Measurements from ENCODE around the gene MDK. TPM values are rescaled to one million over a fixed set of nuclear protein-coding genes. Genes with fewer than 3 reads are reported as not detected.
A peak's percentile ranks its signal among the peaks of the same experiment; 100 is the strongest.

The MDK gene
- total and polyA plus RNA-seq, 2 of the 13 experiments (the other 11 are each of a cell fraction or from before 2014, with no cell fraction given) = 312 to 407 TPM

DNA sequence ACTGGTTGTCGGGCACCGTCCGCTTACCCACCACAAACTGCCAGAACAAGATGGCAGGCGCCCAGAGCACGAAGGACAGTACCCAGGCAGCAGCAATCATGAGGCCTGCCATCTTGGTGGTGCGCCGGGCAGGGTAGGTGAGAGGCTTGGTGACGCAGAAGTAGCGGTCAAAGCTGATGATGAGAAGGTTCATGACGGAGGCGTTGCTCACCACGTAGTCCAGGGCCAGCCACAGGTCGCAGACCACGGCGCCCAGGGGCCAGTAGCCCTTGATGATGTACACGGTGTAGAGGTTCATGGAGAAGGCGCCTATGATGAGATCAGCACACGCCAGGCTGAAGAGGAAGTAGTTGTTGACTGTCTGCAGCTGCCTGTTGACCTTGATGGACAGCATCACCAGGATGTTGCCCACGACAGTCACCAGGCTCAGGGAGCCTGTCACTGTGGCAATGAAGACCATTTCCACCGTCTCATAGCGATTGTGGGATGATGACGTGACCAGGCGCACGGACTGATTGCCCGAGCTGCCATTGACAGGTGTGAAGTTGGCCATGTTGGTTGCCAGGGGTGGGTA is 4.6 kb downstream of the MDK start:
- Histone ChIP-seq H3K27me3 (ENCODE audit: control insufficient read depth in 1 of 2, insufficient read depth in 2 of 2, low read length in 2 of 2) (peaks cover 11 to 35% of the 10 kb centered on the region in 2 experiments), H3K9ac (ENCODE audit: insufficient read depth, low read depth, low read length) (no peak overlapping the region), H3K9me3 (ENCODE audit: low read length) (no peaks in the 10 kb centered on the region), H3K27ac (ENCODE audit: extremely low read length, insufficient read depth, low read length) (no peak overlapping the region), H4K20me1 (ENCODE audit: insufficient read depth, low read length) (peaks cover 11% of the 10 kb centered on the region), H3K4me3 (replicated peaks in 1 of 3; ENCODE audit: insufficient read depth in 1 of 3, low read depth in 2 of 3, low read length in 3 of 3) (no peak overlapping the region), H3K79me2 (ENCODE audit: insufficient read depth, low read length) (peaks cover 4% of the 10 kb centered on the region), H3K36me3 (replicated peaks in 1 of 2; ENCODE audit: control insufficient read depth in 1 of 2, insufficient read depth in 2 of 2, low read length in 2 of 2) (0 out of 5 replicates have a peak, but pooled peaks cover 0 to 1% of the 10 kb centered on the region in 2 experiments), H3K4me2 (ENCODE audit: low read depth, low read length) (no peak overlapping the region), H2AFZ (ENCODE audit: low read length) (no peak overlapping the region), H3K4me1 (ENCODE audit: insufficient read depth, low read length) (peaks cover 62% of the 10 kb centered on the region)
- ChIA-PET POLR2A (no interaction called here), CTCF (ENCODE audit: low intra/inter-chr PET ratio, low total read pairs) (no interaction called here)
- in situ Hi-C loops (cut with HindIII; ENCODE audit: extremely low pct_ligation_motif_present, low pct_unique_long_range_greater_than_20kb) = loop anchor here (5.0 kb wide), 1 partner anchor 146 kb away; no protein-coding TSS in a partner anchor
- 78% methylated on average over 20 of the region's 25 CpGs for WGBS (ENCODE audit: low lambda C conversion rate)
- FAIRE-seq = no peak
- no peak for ATAC-seq
- intact Hi-C loops (cut with micrococcal nuclease; ENCODE audit: unreplicated experiment) = no loop called here
- BruUV-seq (replicated peaks) = no TSS peak
- DNase-seq (ENCODE audit: low spot score) = no peak
- TF ChIP-seq ZFP1 (CRISPR knock-in tag; IDR thresholded peaks at IDR 0.05) = no peak
- TF ChIP-seq TBL1XR1 (IDR thresholded peaks at IDR 0.05; ENCODE audit: borderline replicate concordance, low read length, partially characterized antibody) = no peak
- TF ChIP-seq CREB1 (IDR thresholded peaks at IDR 0.05) = 0 out of 2 replicates have a peak, but pooled peaks have one; percentile 1
- no peak for TF ChIP-seq CREB1 (CRISPR knock-in tag; IDR thresholded peaks at IDR 0.05)
- TF ChIP-seq, protein P1, sequence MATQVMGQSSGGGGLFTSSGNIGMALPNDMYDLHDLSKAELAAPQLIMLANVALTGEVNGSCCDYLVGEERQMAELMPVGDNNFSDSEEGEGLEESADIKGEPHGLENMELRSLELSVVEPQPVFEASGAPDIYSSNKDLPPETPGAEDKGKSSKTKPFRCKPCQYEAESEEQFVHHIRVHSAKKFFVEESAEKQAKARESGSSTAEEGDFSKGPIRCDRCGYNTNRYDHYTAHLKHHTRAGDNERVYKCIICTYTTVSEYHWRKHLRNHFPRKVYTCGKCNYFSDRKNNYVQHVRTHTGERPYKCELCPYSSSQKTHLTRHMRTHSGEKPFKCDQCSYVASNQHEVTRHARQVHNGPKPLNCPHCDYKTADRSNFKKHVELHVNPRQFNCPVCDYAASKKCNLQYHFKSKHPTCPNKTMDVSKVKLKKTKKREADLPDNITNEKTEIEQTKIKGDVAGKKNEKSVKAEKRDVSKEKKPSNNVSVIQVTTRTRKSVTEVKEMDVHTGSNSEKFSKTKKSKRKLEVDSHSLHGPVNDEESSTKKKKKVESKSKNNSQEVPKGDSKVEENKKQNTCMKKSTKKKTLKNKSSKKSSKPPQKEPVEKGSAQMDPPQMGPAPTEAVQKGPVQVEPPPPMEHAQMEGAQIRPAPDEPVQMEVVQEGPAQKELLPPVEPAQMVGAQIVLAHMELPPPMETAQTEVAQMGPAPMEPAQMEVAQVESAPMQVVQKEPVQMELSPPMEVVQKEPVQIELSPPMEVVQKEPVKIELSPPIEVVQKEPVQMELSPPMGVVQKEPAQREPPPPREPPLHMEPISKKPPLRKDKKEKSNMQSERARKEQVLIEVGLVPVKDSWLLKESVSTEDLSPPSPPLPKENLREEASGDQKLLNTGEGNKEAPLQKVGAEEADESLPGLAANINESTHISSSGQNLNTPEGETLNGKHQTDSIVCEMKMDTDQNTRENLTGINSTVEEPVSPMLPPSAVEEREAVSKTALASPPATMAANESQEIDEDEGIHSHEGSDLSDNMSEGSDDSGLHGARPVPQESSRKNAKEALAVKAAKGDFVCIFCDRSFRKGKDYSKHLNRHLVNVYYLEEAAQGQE (IDR thresholded peaks at IDR 0.05; ENCODE audit: borderline replicate concordance in 1 of 2, low read depth in 1 of 2, low read length in 2 of 2) = no peak
- TF ChIP-seq, protein P2, sequence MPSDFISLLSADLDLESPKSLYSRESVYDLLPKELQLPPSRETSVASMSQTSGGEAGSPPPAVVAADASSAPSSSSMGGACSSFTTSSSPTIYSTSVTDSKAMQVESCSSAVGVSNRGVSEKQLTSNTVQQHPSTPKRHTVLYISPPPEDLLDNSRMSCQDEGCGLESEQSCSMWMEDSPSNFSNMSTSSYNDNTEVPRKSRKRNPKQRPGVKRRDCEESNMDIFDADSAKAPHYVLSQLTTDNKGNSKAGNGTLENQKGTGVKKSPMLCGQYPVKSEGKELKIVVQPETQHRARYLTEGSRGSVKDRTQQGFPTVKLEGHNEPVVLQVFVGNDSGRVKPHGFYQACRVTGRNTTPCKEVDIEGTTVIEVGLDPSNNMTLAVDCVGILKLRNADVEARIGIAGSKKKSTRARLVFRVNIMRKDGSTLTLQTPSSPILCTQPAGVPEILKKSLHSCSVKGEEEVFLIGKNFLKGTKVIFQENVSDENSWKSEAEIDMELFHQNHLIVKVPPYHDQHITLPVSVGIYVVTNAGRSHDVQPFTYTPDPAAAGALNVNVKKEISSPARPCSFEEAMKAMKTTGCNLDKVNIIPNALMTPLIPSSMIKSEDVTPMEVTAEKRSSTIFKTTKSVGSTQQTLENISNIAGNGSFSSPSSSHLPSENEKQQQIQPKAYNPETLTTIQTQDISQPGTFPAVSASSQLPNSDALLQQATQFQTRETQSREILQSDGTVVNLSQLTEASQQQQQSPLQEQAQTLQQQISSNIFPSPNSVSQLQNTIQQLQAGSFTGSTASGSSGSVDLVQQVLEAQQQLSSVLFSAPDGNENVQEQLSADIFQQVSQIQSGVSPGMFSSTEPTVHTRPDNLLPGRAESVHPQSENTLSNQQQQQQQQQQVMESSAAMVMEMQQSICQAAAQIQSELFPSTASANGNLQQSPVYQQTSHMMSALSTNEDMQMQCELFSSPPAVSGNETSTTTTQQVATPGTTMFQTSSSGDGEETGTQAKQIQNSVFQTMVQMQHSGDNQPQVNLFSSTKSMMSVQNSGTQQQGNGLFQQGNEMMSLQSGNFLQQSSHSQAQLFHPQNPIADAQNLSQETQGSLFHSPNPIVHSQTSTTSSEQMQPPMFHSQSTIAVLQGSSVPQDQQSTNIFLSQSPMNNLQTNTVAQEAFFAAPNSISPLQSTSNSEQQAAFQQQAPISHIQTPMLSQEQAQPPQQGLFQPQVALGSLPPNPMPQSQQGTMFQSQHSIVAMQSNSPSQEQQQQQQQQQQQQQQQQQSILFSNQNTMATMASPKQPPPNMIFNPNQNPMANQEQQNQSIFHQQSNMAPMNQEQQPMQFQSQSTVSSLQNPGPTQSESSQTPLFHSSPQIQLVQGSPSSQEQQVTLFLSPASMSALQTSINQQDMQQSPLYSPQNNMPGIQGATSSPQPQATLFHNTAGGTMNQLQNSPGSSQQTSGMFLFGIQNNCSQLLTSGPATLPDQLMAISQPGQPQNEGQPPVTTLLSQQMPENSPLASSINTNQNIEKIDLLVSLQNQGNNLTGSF (CRISPR knock-in tag; IDR thresholded peaks at IDR 0.05) = no peak
- TF ChIP-seq, protein P3, sequence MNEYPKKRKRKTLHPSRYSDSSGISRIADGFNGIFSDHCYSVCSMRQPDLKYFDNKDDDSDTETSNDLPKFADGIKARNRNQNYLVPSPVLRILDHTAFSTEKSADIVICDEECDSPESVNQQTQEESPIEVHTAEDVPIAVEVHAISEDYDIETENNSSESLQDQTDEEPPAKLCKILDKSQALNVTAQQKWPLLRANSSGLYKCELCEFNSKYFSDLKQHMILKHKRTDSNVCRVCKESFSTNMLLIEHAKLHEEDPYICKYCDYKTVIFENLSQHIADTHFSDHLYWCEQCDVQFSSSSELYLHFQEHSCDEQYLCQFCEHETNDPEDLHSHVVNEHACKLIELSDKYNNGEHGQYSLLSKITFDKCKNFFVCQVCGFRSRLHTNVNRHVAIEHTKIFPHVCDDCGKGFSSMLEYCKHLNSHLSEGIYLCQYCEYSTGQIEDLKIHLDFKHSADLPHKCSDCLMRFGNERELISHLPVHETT (CRISPR knock-in tag; conservative IDR thresholded peaks at IDR 0.05) = no peak
- no peak for TF ChIP-seq IKZF1 (IDR thresholded peaks at IDR 0.05)
- no peak for TF ChIP-seq ZNF772 (CRISPR knock-in tag; IDR thresholded peaks at IDR 0.05)
- TF ChIP-seq MIER3 (CRISPR knock-in tag; IDR thresholded peaks at IDR 0.05; ENCODE audit: borderline replicate concordance) = no peak
- TF ChIP-seq, protein P4, sequence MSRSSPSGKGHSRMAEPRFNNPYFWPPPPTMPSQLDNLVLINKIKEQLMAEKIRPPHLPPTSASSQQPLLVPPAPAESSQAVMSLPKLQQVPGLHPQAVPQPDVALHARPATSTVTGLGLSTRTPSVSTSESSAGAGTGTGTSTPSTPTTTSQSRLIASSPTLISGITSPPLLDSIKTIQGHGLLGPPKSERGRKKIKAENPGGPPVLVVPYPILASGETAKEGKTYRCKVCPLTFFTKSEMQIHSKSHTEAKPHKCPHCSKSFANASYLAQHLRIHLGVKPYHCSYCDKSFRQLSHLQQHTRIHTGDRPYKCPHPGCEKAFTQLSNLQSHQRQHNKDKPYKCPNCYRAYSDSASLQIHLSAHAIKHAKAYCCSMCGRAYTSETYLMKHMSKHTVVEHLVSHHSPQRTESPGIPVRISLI (CRISPR knock-in tag; IDR thresholded peaks at IDR 0.05; ENCODE audit: borderline replicate concordance) = no peak
- TF ChIP-seq MTA3 (CRISPR knock-in tag; IDR thresholded peaks at IDR 0.05) = no peak
- no peak for TF ChIP-seq STAT5B (CRISPR knock-in tag; IDR thresholded peaks at IDR 0.05)
- TF ChIP-seq JUN (CRISPR knock-in tag; IDR thresholded peaks at IDR 0.05) = no peak
- TF ChIP-seq KLF9 (CRISPR knock-in tag; IDR thresholded peaks at IDR 0.05; ENCODE audit: low read depth) = no peak

Data from HepG2 (cell line).